Sigmoid colon (tissue), 4 donors: ENCODE data around the gene ZDHHC22.

ENCODE experiments used
- EP300 ChIP-seq, 4 donors: sonication (generic); formaldehyde crosslinking; IDR thresholded peaks; one replicate each; pipeline ENCODE4 v1.6.1; 2017; ENCODE audit warnings: antibody characterized with exemption in 4 of 4
- TF ChIP-seq, protein P1 (sequence below), 4 experiments: fragments of 450-650 bp in 3 of 4; fragments of 200-600 bp in 1 of 4; IDR thresholded peaks; one replicate each; pipeline ENCODE4 v1.5.1; 2016 to 2019; ENCODE audit warnings: antibody characterized with exemption in 4 of 4, mild to moderate bottlenecking in 3 of 4, moderate library complexity in 2 of 4

DNA sequence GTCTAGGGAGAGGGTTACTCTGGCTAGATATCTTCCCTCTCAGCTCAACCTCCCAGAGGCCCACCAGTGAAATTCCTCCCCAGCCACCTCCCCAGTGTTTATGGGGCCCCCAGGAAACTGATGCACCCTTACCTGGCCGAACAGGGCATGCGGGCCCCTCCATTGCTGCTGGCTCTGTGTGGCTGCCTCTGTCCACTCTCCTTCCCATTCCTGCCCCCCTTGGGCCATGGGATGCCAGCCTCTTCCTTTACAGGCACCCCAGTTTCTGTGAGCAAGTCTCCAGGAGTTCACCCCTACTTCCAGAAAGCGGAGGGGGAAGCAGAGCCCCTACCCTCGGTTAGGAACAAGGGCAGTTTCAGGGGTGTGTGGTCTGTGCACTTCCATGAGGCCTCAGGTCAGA is 19.4 kb upstream of the ZDHHC22 start:
- TF ChIP-seq, protein P1, sequence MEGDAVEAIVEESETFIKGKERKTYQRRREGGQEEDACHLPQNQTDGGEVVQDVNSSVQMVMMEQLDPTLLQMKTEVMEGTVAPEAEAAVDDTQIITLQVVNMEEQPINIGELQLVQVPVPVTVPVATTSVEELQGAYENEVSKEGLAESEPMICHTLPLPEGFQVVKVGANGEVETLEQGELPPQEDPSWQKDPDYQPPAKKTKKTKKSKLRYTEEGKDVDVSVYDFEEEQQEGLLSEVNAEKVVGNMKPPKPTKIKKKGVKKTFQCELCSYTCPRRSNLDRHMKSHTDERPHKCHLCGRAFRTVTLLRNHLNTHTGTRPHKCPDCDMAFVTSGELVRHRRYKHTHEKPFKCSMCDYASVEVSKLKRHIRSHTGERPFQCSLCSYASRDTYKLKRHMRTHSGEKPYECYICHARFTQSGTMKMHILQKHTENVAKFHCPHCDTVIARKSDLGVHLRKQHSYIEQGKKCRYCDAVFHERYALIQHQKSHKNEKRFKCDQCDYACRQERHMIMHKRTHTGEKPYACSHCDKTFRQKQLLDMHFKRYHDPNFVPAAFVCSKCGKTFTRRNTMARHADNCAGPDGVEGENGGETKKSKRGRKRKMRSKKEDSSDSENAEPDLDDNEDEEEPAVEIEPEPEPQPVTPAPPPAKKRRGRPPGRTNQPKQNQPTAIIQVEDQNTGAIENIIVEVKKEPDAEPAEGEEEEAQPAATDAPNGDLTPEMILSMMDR (IDR thresholded peaks at IDR 0.05) = no peak
- TF ChIP-seq EP300 (IDR thresholded peaks at IDR 0.05) = no peak
